DMS53 treated with DMSO at 0.1 percent for 48 hours (cell line): ENCODE results near the gene MAP4K5.
"Not testable (repeated sequence)": the region's sequence is repeated elsewhere in the genome, so short reads cannot be mapped to it uniquely, and the experiment has no call there.

ENCODE experiments used
- DNase-seq: peaks from one replicate; lab custom pipeline; 2025; ENCODE audit not compliant: unreplicated experiment; lab: John Stamatoyannopoulos, UW

Gene MAP4K5

GRCh38 chr14:50533241-50533705, 904 bp upstream of the MAP4K5 start:
- DNase-seq = no peak

- no peak for DNase-seq
These were observed 521 bp downstream of the MAP4K5 start for GRCh38 chr14:50531595-50532501.

- DNase-seq = no peak
These were observed 1.5 kb downstream of the MAP4K5 start for GRCh38 chr14:50530794-50531365.

- DNase-seq = no peak
These were observed 2.0 kb downstream of the MAP4K5 start for GRCh38 chr14:50530358-50530757.

GRCh38 chr14:50529288-50530179, 2.8 kb downstream of the MAP4K5 start:
- no peak for DNase-seq

GRCh38 chr14:50528000-50528399, 4.4 kb downstream of the MAP4K5 start:
- DNase-seq = no peak

GRCh38 chr14:50524731-50525515, 7.4 kb downstream of the MAP4K5 start:
- DNase-seq = no peak

- DNase-seq = no peak
These were observed 8.3 kb downstream of the MAP4K5 start for GRCh38 chr14:50524060-50524459.

GRCh38 chr14:50523271-50524041, 8.9 kb downstream of the MAP4K5 start:
- DNase-seq = no peak

GRCh38 chr14:50521912-50522341, 10.4 kb downstream of the MAP4K5 start:
- peak; percentile 76 for DNase-seq

- peak; percentile 80 for DNase-seq
These were observed 11.2 kb downstream of the MAP4K5 start for GRCh38 chr14:50520947-50521815.

- DNase-seq = no peak
These were observed 16.3 kb downstream of the MAP4K5 start for GRCh38 chr14:50516091-50516490.

GRCh38 chr14:50512463-50512862, 19.9 kb downstream of the MAP4K5 start:
- no peak for DNase-seq

- no peak for DNase-seq
These were observed 22.2 kb downstream of the MAP4K5 start for GRCh38 chr14:50510157-50510556.

- DNase-seq = not testable (repeated sequence)
These were observed 25.3 kb downstream of the MAP4K5 start for GRCh38 chr14:50507078-50507477.

GRCh38 chr14:50501642-50502041, 30.7 kb downstream of the MAP4K5 start:
- no peak for DNase-seq

GRCh38 chr14:50497351-50497750, 35.0 kb downstream of the MAP4K5 start:
- no peak for DNase-seq

- DNase-seq = no peak
These were observed 42.5 kb downstream of the MAP4K5 start for GRCh38 chr14:50489851-50490250.

GRCh38 chr14:50488521-50488920, 43.8 kb downstream of the MAP4K5 start:
- no peak for DNase-seq
